Adrenal gland (tissue), 12 donors: ENCODE measurements around the gene EMCN. TPM values are rescaled to one million over a fixed set of nuclear protein-coding genes. Genes with fewer than 3 reads are reported as not detected.

Experiments
- DNase-seq, 7 donors: peaks; one replicate each; pipeline ENCODE4 v3.0.0-alpha.2; 2019 to 2020
- H3K27ac ChIP-seq, 5 donors: fragments of 200-600 bp; sonication (generic) in 4 of 5; 1 replicate in 3 of 5; 2 replicates in 2 of 5; pipeline versions ENCODE4 v1.5.1 to v1.8.0; 2016 to 2020; ENCODE audit warnings: mild to moderate bottlenecking in 1 of 5
- H3K27me3 ChIP-seq: fragments of 200-600 bp; 2 replicates; pipeline ENCODE4 v1.8.0; 2021
- H3K36me3 ChIP-seq, 2 donors: fragments of 200-600 bp; replicated peaks in 1 of 2; 1 replicate in 1 of 2; 2 replicates in 1 of 2; pipeline versions ENCODE4 v1.5.1 to v1.8.0; 2018 to 2022
- H3K4me1 ChIP-seq, 2 donors: fragments of 200-600 bp; replicated peaks in 1 of 2; 1 replicate in 1 of 2; 2 replicates in 1 of 2; pipeline versions ENCODE4 v1.5.1 to v1.8.0; 2018 to 2021
- H3K4me3 ChIP-seq, 4 donors: fragments of 200-600 bp; sonication (generic) in 3 of 4; one replicate each; pipeline ENCODE4 v1.5.1; 2016 to 2018
- H3K9me3 ChIP-seq, 3 donors: fragments of 200-600 bp; sonication (generic) in 1 of 3; replicated peaks in 1 of 3; 1 replicate in 2 of 3; 2 replicates in 1 of 3; pipeline versions ENCODE4 v1.5.1 to v1.8.0; 2016 to 2021
- CTCF ChIP-seq, 6 experiments: fragments of 450-650 bp in 4 of 6; fragments of 200-600 bp in 2 of 6; sonication (generic) in 1 of 6; IDR thresholded peaks; 1 replicate in 5 of 6; 2 replicates in 1 of 6; pipeline versions ENCODE4 v1.5.1 to v1.8.0; 2016 to 2021; ENCODE audit warnings: antibody characterized with exemption in 6 of 6, mild to moderate bottlenecking in 2 of 6, moderate library complexity in 1 of 6
- POLR2A ChIP-seq, 2 donors: fragments of 450-650 bp; IDR thresholded peaks; one replicate each; pipeline ENCODE4 v1.6.1; 2017; ENCODE audit warnings: antibody characterized with exemption in 2 of 2, mild to moderate bottlenecking in 2 of 2, moderate library complexity in 1 of 2
- WGBS, 4 donors: extraction: QIAGEN DNeasy Blood & Tissue Kit in 2 of 4; methylation state at CpG; one replicate each; pipeline versions ENCODE4 v1.1.5 to v1.1.7; 2013 to 2017; 5-methylcytosine and 5-hydroxymethylcytosine counted together
- intact Hi-C, 2 donors: fragments of 100-400 bp; cut with DNase I; formaldehyde crosslinking; loops; one replicate each; pipeline versions ENCODE4 v1.14.1 to v1.15.0; 2022 to 2023
- polyA plus RNA-seq, 3 donors: library from polyadenylated mRNA; stranded (reverse); fragments of 200-250 nt in 2 of 3; fragments of 350-450 nt in 1 of 3; fragmentation: Illumina TruSeq in 1 of 3; extraction: RNeasy Lipid Tissue Mini Kit (QIAGEN cat#74804) in 1 of 3; gene quantifications; one replicate each; pipeline ENCODE4 v1.2.3, GENCODE V29; 2013 to 2014
- total RNA-seq, 9 donors: library from RNA; depleted of rRNA in 4 of 9; stranded (reverse); fragments of >200 nt in 4 of 9; fragments of 120-200 nt in 1 of 9; fragmentation: NEBNext Ultra II Directional in 1 of 9; extraction: Animal tissue kit (Norgen Biotek cat#: 25700) in 1 of 9; gene quantifications; one replicate each; pipeline versions ENCODE4 v1.1.0 to v1.2.4, GENCODE V29; 2013 to 2023
- donor health status: healthy with polysubstance abuse.
- donor health status: Bipolar disorder and iron deficiency.
- donor health status: DM: yes; HTN: yes; CAD: no.
- donor health status: DM: no; HTN: no; CAD: no.
- donor health status: DM: no; HTN: no; CAD: no.
- donor health status: DM: yes; HTN: yes; CAD: no.

The EMCN gene
- total and polyA plus RNA-seq, 12 donors, result 14.6 to 86.1 (median 37.3) TPM

- TF ChIP-seq POLR2A (IDR thresholded peaks at IDR 0.05), result no peak
- no peak for TF ChIP-seq CTCF (IDR thresholded peaks at IDR 0.05)
- no peak for DNase-seq
- no peak overlapping the region for H3K27ac ChIP-seq
- 84 to 95% (median 84%) methylated on average over 3 of the region's 3 CpGs for WGBS, 4 donors
- intact Hi-C loops, result no loop called here
- H3K4me1 ChIP-seq, result no peaks in the 10 kb centered on the region
- H3K27me3 ChIP-seq, result no peaks in the 10 kb centered on the region
- H3K36me3 ChIP-seq, result no peaks in the 10 kb centered on the region
- no peak overlapping the region for H3K4me3 ChIP-seq
- H3K9me3 ChIP-seq, result no peaks in the 10 kb centered on the region
These were observed 8.4 kb downstream of the EMCN start for GRCh38 chr4:100509386-100509785.

- TF ChIP-seq CTCF (IDR thresholded peaks at IDR 0.05) (no peak), POLR2A (IDR thresholded peaks at IDR 0.05) (no peak)
- no peak overlapping the region for H3K27ac ChIP-seq
- WGBS, 4 donors, result 40 to 65% (median 58%) methylated on average over 3 of the region's 3 CpGs
- no peak for DNase-seq
- no peaks in the 10 kb centered on the region for H3K27me3 ChIP-seq
- intact Hi-C loops, result no loop called here
- H3K4me1 ChIP-seq, result no peaks in the 10 kb centered on the region
- H3K9me3 ChIP-seq, result no peaks in the 10 kb centered on the region
- no peaks in the 10 kb centered on the region for H3K36me3 ChIP-seq
- H3K4me3 ChIP-seq, result no peak overlapping the region
These were observed 9.1 kb downstream of the EMCN start for GRCh38 chr4:100508691-100509090.

- no peaks in the 10 kb centered on the region for H3K36me3 ChIP-seq
- no peaks in the 10 kb centered on the region for H3K9me3 ChIP-seq
- DNase-seq, result peak in 1 of 7 donors; percentile 19
- intact Hi-C loops, result no loop called here
- WGBS, 4 donors, result 89 to 93% (median 90%) methylated on average over 15 to 18 of the region's 18 CpGs
- no peak overlapping the region for H3K4me3 ChIP-seq
- H3K27me3 ChIP-seq, result no peaks in the 10 kb centered on the region
- no peak overlapping the region for H3K27ac ChIP-seq
- no peaks in the 10 kb centered on the region for H3K4me1 ChIP-seq
- TF ChIP-seq CTCF (IDR thresholded peaks at IDR 0.05) (no peak), POLR2A (IDR thresholded peaks at IDR 0.05) (no peak)
These were observed 13.5 kb downstream of the EMCN start for GRCh38 chr4:100504086-100504874.

GRCh38 chr4:100497791-100498190 is 20.0 kb downstream of the EMCN start:
- TF ChIP-seq CTCF (IDR thresholded peaks at IDR 0.05), result no peak
- no peak for TF ChIP-seq POLR2A (IDR thresholded peaks at IDR 0.05)
- no peaks in the 10 kb centered on the region for H3K36me3 ChIP-seq
- intact Hi-C loops, result no loop called here
- DNase-seq, result no peak
- H3K27me3 ChIP-seq, result no peaks in the 10 kb centered on the region
- peaks cover 0 to 1% (median 0%) of the 10 kb centered on the region in 3 donors for H3K9me3 ChIP-seq
- H3K27ac ChIP-seq, result no peak overlapping the region
- no peak overlapping the region for H3K4me3 ChIP-seq
- H3K4me1 ChIP-seq, result no peaks in the 10 kb centered on the region
